CD14-positive monocyte (primary cell): ENCODE results near the gene UBR3. TPM values are rescaled to one million over a fixed set of nuclear protein-coding genes. Genes with fewer than 3 reads are reported as not detected.

Experiments used
- DNase-seq, 3 donors: peaks; one replicate each; pipeline ENCODE4 v3.0.0-alpha.2; 2011 to 2022
- H2AFZ ChIP-seq: 2 replicates; pipeline ENCODE4 v1.6.0; 2012; ENCODE audit warnings: mild to moderate bottlenecking, low read depth, low read length, inconsistent platforms; ENCODE audit not compliant: insufficient read depth, poor library complexity, severe bottlenecking
- H3K27ac ChIP-seq, 2 donors: 1 replicate in 1 of 2; 2 replicates in 1 of 2; pipeline ENCODE4 v1.5.1; 2012 to 2013; ENCODE audit warnings: low read length in 2 of 2, control low read depth in 1 of 2, inconsistent platforms in 1 of 2, low read depth in 1 of 2, mild to moderate bottlenecking in 1 of 2
- H3K27me3 ChIP-seq, 2 donors: one replicate each; pipeline versions ENCODE4 v1.6.0 to v1.6.1; 2011 to 2013; ENCODE audit warnings: low read length in 2 of 2; ENCODE audit not compliant: control insufficient read depth in 2 of 2, insufficient read depth in 2 of 2
- H3K36me3 ChIP-seq, 2 donors: replicated peaks in 1 of 2; 1 replicate in 1 of 2; 2 replicates in 1 of 2; pipeline versions ENCODE4 v1.5.1 to v1.6.1; 2012 to 2013; ENCODE audit warnings: low read length in 2 of 2, control low read depth in 1 of 2, inconsistent platforms in 1 of 2, mild to moderate bottlenecking in 1 of 2; ENCODE audit not compliant: insufficient read depth in 2 of 2, control insufficient read depth in 1 of 2
- H3K4me1 ChIP-seq, 2 donors: 1 replicate in 1 of 2; 2 replicates in 1 of 2; pipeline versions ENCODE4 v1.5.1 to v1.6.1; 2012 to 2013; ENCODE audit warnings: low read length in 2 of 2, control low read depth in 1 of 2, inconsistent platforms in 1 of 2, mild to moderate bottlenecking in 1 of 2, moderate library complexity in 1 of 2; ENCODE audit not compliant: insufficient read depth in 2 of 2, control insufficient read depth in 1 of 2
- H3K4me2 ChIP-seq: replicated peaks from 2 replicates; pipeline ENCODE3; 2012; ENCODE audit warnings: low read length, moderate library complexity, mild to moderate bottlenecking; ENCODE audit not compliant: poor library complexity, severe bottlenecking; ENCODE audit errors: extremely low read depth
- H3K4me3 ChIP-seq, 3 experiments: fragments of 200-600 bp in 1 of 3; sonication (generic) in 1 of 3; replicated peaks in 1 of 3; 1 replicate in 2 of 3; 2 replicates in 1 of 3; pipeline ENCODE4 v1.5.1; 2011 to 2013; ENCODE audit warnings: low read length in 3 of 3, mild to moderate bottlenecking in 3 of 3, control low read depth in 2 of 3, low read depth in 2 of 3, inconsistent platforms in 1 of 3, moderate library complexity in 1 of 3
- H3K79me2 ChIP-seq: 2 replicates; pipeline ENCODE4 v1.6.0; 2012; ENCODE audit warnings: mild to moderate bottlenecking, control low read depth, inconsistent platforms, low read length, moderate library complexity; ENCODE audit not compliant: insufficient read depth
- H3K9ac ChIP-seq: 2 replicates; pipeline ENCODE4 v1.6.0; 2017; ENCODE audit warnings: low read length, mild to moderate bottlenecking; ENCODE audit not compliant: insufficient read depth, poor library complexity, severe bottlenecking
- H3K9me3 ChIP-seq, 2 donors: replicated peaks in 1 of 2; 1 replicate in 1 of 2; 2 replicates in 1 of 2; pipeline versions ENCODE4 v1.5.1 to v1.6.1; 2012 to 2013; ENCODE audit warnings: low read length in 2 of 2, control low read depth in 1 of 2; ENCODE audit not compliant: control insufficient read depth in 1 of 2, insufficient read depth in 1 of 2
- H4K20me1 ChIP-seq: 2 replicates; pipeline ENCODE4 v1.6.0; 2012; ENCODE audit warnings: mild to moderate bottlenecking, low read length, control low read depth, moderate library complexity; ENCODE audit not compliant: insufficient read depth
- H3K27ac Mint-ChIP-seq, 7 donors: one replicate each; pipeline ENCODE4 v1.8.0; 2020; ENCODE audit warnings: mild to moderate bottlenecking in 7 of 7, mixed read lengths in 7 of 7, moderate library complexity in 6 of 7, inconsistent platforms in 2 of 7
- H3K27me3 Mint-ChIP-seq, 3 donors: one replicate each; pipeline ENCODE4 v1.8.0; 2021 to 2022; ENCODE audit warnings: low read depth in 3 of 3, mild to moderate bottlenecking in 3 of 3, mixed read lengths in 3 of 3, moderate library complexity in 3 of 3, inconsistent platforms in 1 of 3
- H3K36me3 Mint-ChIP-seq, 2 donors: one replicate each; pipeline ENCODE4 v1.8.0; 2020; ENCODE audit warnings: mixed read lengths in 2 of 2, inconsistent platforms in 1 of 2, mild to moderate bottlenecking in 1 of 2
- H3K4me1 Mint-ChIP-seq: one replicate; pipeline ENCODE4 v1.8.0; 2020; ENCODE audit warnings: mild to moderate bottlenecking, mixed read lengths
- H3K4me3 Mint-ChIP-seq, 2 donors: one replicate each; pipeline ENCODE4 v1.8.0; 2020; ENCODE audit warnings: mild to moderate bottlenecking in 2 of 2, mixed read lengths in 2 of 2, moderate library complexity in 1 of 2
- H3K9me3 Mint-ChIP-seq, 7 donors: one replicate each; pipeline ENCODE4 v1.8.0; 2020 to 2022; ENCODE audit warnings: mixed read lengths in 7 of 7, mild to moderate bottlenecking in 6 of 7, moderate library complexity in 6 of 7, inconsistent platforms in 2 of 7
- CTCF ChIP-seq: fragments of 200-600 bp; IDR thresholded peaks from one replicate; pipeline ENCODE4 v1.8.0; 2022; ENCODE audit warnings: antibody characterized with exemption, mild to moderate bottlenecking
- WGBS: methylation state at CpG from one replicate; pipeline ENCODE4 v1.1.5; 2013; ENCODE audit warnings: missing lambda C conversion rate; ENCODE audit not compliant: insufficient coverage; 5-methylcytosine and 5-hydroxymethylcytosine counted together
- intact Hi-C, 2 donors: fragments of 100-400 bp; cut with micrococcal nuclease; formaldehyde crosslinking; loops; one replicate each; pipeline versions ENCODE4 v1.15.0 to v1.15.1; 2023
- polyA plus RNA-seq, 3 donors: library from polyadenylated mRNA; depleted of rRNA in 1 of 3; unstranded in 2 of 3; stranded (reverse) in 1 of 3; fragments of 300-500 nt in 2 of 3; fragments of >200 nt in 1 of 3; fragmentation: Illumina TruSeq in 2 of 3; gene quantifications; 1 replicate in 2 of 3; 2 replicates in 1 of 3; pipeline ENCODE4 v1.2.3, GENCODE V29; 2012 to 2021

Gene UBR3
- polyA plus RNA-seq, 3 donors: 4.3 to 10.7 (median 4.7) TPM

- Histone ChIP-seq H3K27me3 (no peaks in the 10 kb centered on the region), H3K4me2 (no peak overlapping the region), H3K9ac (no peak overlapping the region), H3K4me3 (no peak overlapping the region), H3K79me2 (no peaks in the 10 kb centered on the region), H4K20me1 (no peaks in the 10 kb centered on the region), H3K27ac (no peak overlapping the region), H2AFZ (no peak overlapping the region), H3K36me3 (no peaks in the 10 kb centered on the region), H3K4me1 (no peaks in the 10 kb centered on the region), H3K9me3 (peaks cover 0 to 12% of the 10 kb centered on the region in 2 donors)
- Mint-ChIP-seq H3K4me1 (no peaks in the 10 kb centered on the region), H3K27me3 (peaks cover 0 to under 1% (median 0%) of the 10 kb centered on the region in 3 donors), H3K4me3 (no peak overlapping the region), H3K36me3 (no peaks in the 10 kb centered on the region), H3K27ac (no peak overlapping the region), H3K9me3 (peaks cover 0 to 27% (median 6%) of the 10 kb centered on the region in 7 donors)
- intact Hi-C loops: no loop called here
- no CpG with 5 or more reads among the region's 4 CpGs for WGBS
- no peak for TF ChIP-seq CTCF
- no peak for DNase-seq
These were observed 271.5 kb downstream of the UBR3 start for GRCh38 chr2:170098626-170099312.

GRCh38 chr2:170101789-170102188 is 274.5 kb downstream of the UBR3 start:
- Histone ChIP-seq H3K4me1 (no peaks in the 10 kb centered on the region), H3K9ac (no peak overlapping the region), H3K9me3 (peaks cover 0 to 9% of the 10 kb centered on the region in 2 donors), H3K27me3 (no peaks in the 10 kb centered on the region), H3K27ac (no peak overlapping the region), H2AFZ (no peak overlapping the region), H3K4me2 (no peak overlapping the region), H3K79me2 (no peaks in the 10 kb centered on the region), H3K36me3 (no peaks in the 10 kb centered on the region), H3K4me3 (no peak overlapping the region), H4K20me1 (no peaks in the 10 kb centered on the region)
- Mint-ChIP-seq H3K36me3 (no peaks in the 10 kb centered on the region), H3K4me1 (no peaks in the 10 kb centered on the region), H3K9me3 (peaks cover 0 to 21% (median 8%) of the 10 kb centered on the region in 7 donors), H3K27ac (no peak overlapping the region), H3K4me3 (no peak overlapping the region), H3K27me3 (peaks cover 0 to 2% (median 0%) of the 10 kb centered on the region in 3 donors)
- intact Hi-C loops: no loop called here
- no peak for TF ChIP-seq CTCF
- DNase-seq: no peak
- no CpG with 5 or more reads among the region's 3 CpGs for WGBS
